Large intestine (tissue), 3 donors: ENCODE data around the gene PCNX2. TPM values are rescaled to one million over a fixed set of nuclear protein-coding genes. Genes with fewer than 3 reads are reported as not detected.
A peak's percentile ranks its signal among the peaks of the same experiment; 100 is the strongest.
"Not testable (repeated sequence)": the region's sequence is repeated elsewhere in the genome, so short reads cannot be mapped to it uniquely, and the experiment has no call there.

ENCODE experiments used
- DNase-seq, 2 donors: peaks; one replicate each; pipeline versions ENCODE4 v3.0.0 to v3.0.0-alpha.2; 2013
- H3K27ac ChIP-seq: one replicate; pipeline ENCODE4 v1.5.1; 2013; ENCODE audit warnings: low read length
- H3K27me3 ChIP-seq: 2 replicates; pipeline ENCODE4 v1.6.1; 2013; ENCODE audit warnings: low read length; ENCODE audit not compliant: control insufficient read depth, insufficient read depth
- H3K36me3 ChIP-seq: 2 replicates; pipeline ENCODE4 v1.6.1; 2013; ENCODE audit warnings: low read length; ENCODE audit not compliant: control insufficient read depth, insufficient read depth
- H3K4me1 ChIP-seq: one replicate; pipeline ENCODE4 v1.6.1; 2013; ENCODE audit warnings: low read length; ENCODE audit not compliant: control insufficient read depth, insufficient read depth
- H3K4me3 ChIP-seq: one replicate; pipeline ENCODE4 v1.5.1; 2013; ENCODE audit warnings: low read length
- H3K9me3 ChIP-seq: one replicate; pipeline ENCODE4 v1.6.1; 2013; ENCODE audit warnings: mild to moderate bottlenecking, low read depth, low read length, moderate library complexity; ENCODE audit not compliant: control insufficient read depth
- WGBS: methylation state at CpG from one replicate; pipeline ENCODE4 v1.1.5; 2013; ENCODE audit warnings: low lambda C conversion rate; ENCODE audit not compliant: insufficient coverage; 5-methylcytosine and 5-hydroxymethylcytosine counted together
- polyA plus RNA-seq: library from polyadenylated mRNA; unstranded; fragments of 120-200 nt; gene quantifications from one replicate; pipeline ENCODE4 v1.2.1, GENCODE V29; 2013

Gene PCNX2
- polyA plus RNA-seq, 1 donor, result 6.9 TPM

DNA sequence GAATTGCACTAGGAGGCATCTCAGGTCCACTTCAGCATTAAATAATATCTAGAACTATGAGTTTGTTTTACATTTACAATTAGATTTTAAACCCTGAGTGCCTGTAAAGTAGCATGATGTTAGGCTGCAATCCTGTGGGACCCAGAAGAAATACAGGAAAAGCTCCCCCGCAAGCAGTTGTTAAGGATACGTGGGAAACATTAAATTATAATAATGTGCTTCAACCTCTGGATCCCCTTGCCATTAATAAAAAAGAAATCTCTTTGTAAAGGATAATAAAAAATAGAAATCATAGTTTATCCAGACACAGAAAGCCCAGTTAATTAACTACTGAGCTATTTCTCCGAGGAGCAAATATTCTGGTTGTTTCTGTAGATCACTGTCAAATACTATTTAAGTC, 106.0 kb downstream of the PCNX2 start:
- 100% methylated on average over 1 of the region's 3 CpGs for WGBS
- no peak for DNase-seq
- Histone ChIP-seq H3K36me3 (no peaks in the 10 kb centered on the region), H3K4me1 (no peaks in the 10 kb centered on the region), H3K9me3 (peaks cover 4% of the 10 kb centered on the region), H3K27ac (no peak overlapping the region), H3K27me3 (no peaks in the 10 kb centered on the region), H3K4me3 (no peak overlapping the region)

DNA sequence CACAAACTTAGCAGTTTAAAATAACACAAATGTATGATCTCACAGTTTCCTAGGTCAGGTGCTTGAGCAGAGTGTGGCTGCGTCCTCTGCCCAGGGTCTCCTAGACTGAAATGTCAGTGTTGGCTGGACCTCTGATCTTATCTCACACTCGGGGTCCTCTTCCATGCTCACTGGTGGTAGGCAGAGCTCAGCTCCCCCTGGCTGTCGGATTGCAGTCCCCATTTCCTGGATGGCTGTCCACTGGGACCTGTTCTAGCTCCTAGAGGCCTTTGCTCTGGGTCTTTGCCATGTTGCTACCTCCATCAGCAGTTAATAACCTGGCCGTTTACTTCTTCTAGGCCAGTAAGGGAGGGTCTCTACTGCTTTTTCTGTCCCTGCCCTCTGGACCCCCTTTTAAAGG, 107.5 kb downstream of the PCNX2 start:
- WGBS, result no CpG with 5 or more reads among the region's 4 CpGs
- DNase-seq, result no peak
- Histone ChIP-seq H3K4me1 (no peaks in the 10 kb centered on the region), H3K9me3 (no peaks in the 10 kb centered on the region), H3K27ac (no peak overlapping the region), H3K4me3 (no peak overlapping the region), H3K27me3 (no peaks in the 10 kb centered on the region), H3K36me3 (no peaks in the 10 kb centered on the region)

- no peaks in the 10 kb centered on the region for H3K27me3 ChIP-seq
- no peaks in the 10 kb centered on the region for H3K9me3 ChIP-seq
- no peak for DNase-seq
- no peaks in the 10 kb centered on the region for H3K4me1 ChIP-seq
- H3K27ac ChIP-seq, result no peak overlapping the region
- no peaks in the 10 kb centered on the region for H3K36me3 ChIP-seq
- no peak overlapping the region for H3K4me3 ChIP-seq
- 100% methylated on average over 1 of the region's 8 CpGs for WGBS
Measured at GRCh38 chr1:233183226-233184020, 112.1 kb downstream of the PCNX2 start.

DNA sequence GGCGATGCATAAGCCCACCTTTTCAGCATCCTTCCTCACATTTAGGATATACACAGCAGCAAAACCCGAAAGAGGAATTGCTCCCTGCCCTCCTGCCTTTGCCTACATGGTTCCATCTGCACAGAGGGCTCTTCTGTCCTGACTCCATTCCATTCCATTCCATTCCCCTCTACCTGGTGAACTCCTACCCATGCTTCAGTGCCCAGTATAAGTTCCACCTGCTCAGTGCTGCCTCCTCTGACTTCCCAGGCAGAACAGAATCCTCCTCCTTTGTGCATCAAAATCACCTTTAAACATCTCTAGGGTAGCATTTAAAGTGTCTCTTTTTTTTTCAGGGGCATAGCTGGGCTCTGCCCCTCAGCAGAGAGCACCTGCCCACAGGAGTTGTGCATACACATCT, 112.9 kb downstream of the PCNX2 start:
- Histone ChIP-seq H3K9me3 (no peaks in the 10 kb centered on the region), H3K27ac (no peak overlapping the region), H3K4me3 (no peak overlapping the region), H3K4me1 (no peaks in the 10 kb centered on the region), H3K27me3 (no peaks in the 10 kb centered on the region), H3K36me3 (peaks cover 2% of the 10 kb centered on the region)
- WGBS, result no CpG with 5 or more reads among the region's 2 CpGs
- no peak for DNase-seq

DNA sequence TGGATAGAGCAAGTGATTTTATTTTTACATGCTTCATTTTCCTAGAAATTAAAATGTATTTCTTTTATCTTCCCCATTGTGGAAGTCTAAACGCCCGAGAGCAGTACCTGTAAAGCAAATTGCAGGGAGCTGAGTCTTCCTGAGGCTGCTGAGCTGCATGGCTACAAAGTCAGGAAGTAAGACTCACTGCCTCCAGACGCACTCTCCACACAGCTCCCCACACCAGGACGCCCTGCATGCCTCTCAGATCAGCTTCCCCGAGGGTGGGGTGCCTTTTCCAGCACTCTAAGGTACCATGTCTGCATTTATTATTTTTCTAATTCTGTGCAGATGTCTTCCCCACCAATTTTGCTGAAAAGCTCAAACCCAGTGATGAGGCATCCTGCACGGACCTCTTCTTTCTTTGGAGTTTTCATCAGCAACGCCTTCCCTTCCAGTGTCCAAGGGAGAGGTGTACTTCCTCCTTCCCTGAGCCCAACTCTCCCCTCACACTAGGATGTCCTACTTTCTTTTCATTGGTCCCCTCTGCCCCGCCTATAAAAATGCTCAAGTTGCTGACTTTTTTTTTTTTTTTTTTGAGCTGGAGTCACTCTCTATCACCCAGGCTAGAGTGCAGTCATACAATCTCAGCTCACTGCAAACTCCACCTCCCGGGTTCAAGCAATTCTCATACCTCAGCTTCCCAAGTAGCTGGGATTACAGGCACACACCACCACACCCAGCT, 114.7 kb downstream of the PCNX2 start:
- H3K27ac ChIP-seq, result no peak overlapping the region
- WGBS, result 100% methylated on average over 3 of the region's 9 CpGs
- DNase-seq, result no peak
- H3K4me1 ChIP-seq, result no peaks in the 10 kb centered on the region
- no peaks in the 10 kb centered on the region for H3K27me3 ChIP-seq
- H3K4me3 ChIP-seq, result no peak overlapping the region
- H3K36me3 ChIP-seq, result peaks cover 8% of the 10 kb centered on the region
- H3K9me3 ChIP-seq, result no peaks in the 10 kb centered on the region

GRCh38 chr1:233179638-233180037, 115.9 kb downstream of the PCNX2 start:
- H3K27ac ChIP-seq, H3K4me1 ChIP-seq, H3K27me3 ChIP-seq, H3K9me3 ChIP-seq, DNase-seq, H3K4me3 ChIP-seq, H3K36me3 ChIP-seq: not testable (repeated sequence)
- WGBS, result no CpG with 5 or more reads among the region's 1 CpG

DNA sequence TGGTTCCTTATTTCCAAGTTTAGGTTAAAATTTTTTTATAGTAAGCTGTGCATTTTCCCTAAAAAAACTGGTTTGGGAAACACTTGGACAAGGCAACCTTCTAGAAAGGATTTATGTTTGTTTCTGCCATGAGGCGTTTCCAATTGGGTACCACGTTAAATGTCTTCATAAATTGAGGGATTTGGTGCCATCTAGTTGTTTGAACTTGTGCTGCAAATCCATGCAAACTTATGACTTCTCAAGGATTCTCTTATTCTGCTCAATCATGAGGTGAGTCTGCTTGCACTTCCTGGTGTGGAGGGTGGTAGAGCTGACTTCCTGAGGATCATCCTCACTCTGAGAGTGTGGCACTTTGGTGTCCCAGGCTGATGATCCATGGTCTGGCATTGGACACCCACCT, 123.3 kb downstream of the PCNX2 start:
- Histone ChIP-seq H3K4me3 (no peak overlapping the region), H3K4me1 (no peaks in the 10 kb centered on the region), H3K9me3 (no peaks in the 10 kb centered on the region), H3K36me3 (peaks cover 3% of the 10 kb centered on the region), H3K27ac (no peak overlapping the region), H3K27me3 (no peaks in the 10 kb centered on the region)
- peak in 1 of 2 donors; percentile 2 for DNase-seq
- whole genome bisulfite sequencing, result no CpG with 5 or more reads among the region's 2 CpGs

GRCh38 chr1:233170741-233171140, 124.8 kb downstream of the PCNX2 start:
- no peak for DNase-seq
- H3K27me3 ChIP-seq, result no peaks in the 10 kb centered on the region
- H3K4me1 ChIP-seq, result no peaks in the 10 kb centered on the region
- WGBS, result 98% methylated on average over 6 of the region's 9 CpGs
- no peak overlapping the region for H3K27ac ChIP-seq
- H3K4me3 ChIP-seq, result no peak overlapping the region
- H3K36me3 ChIP-seq, result no peaks in the 10 kb centered on the region
- no peaks in the 10 kb centered on the region for H3K9me3 ChIP-seq

- DNase-seq, result no peak
- H3K36me3 ChIP-seq, result no peaks in the 10 kb centered on the region
- no peaks in the 10 kb centered on the region for H3K4me1 ChIP-seq
- H3K4me3 ChIP-seq, result no peak overlapping the region
- H3K27ac ChIP-seq, result no peak overlapping the region
- no peaks in the 10 kb centered on the region for H3K27me3 ChIP-seq
- WGBS, result no CpG with 5 or more reads among the region's 1 CpG
- H3K9me3 ChIP-seq, result no peaks in the 10 kb centered on the region
Measured at GRCh38 chr1:233168384-233168783, 127.1 kb downstream of the PCNX2 start.

DNA sequence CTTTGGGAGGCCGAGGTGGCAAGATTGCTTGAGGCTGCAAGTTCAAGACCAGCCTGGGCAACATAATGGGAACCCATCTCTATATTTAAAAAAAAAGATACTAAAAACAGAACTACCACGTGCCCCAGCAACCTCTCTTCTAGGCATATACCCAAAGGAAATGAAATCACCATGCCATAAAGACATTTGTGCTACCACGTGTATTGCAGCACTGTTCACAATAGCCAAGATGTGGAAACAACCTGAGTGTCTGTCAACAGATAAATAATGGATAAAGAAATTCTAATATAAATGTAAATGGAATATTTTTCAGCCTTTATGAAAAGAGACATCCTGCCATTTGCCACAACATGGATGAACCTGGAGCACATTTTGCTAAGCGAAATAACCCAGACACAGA, 128.6 kb downstream of the PCNX2 start:
- H3K4me1 ChIP-seq, result no peaks in the 10 kb centered on the region
- H3K36me3 ChIP-seq, result no peaks in the 10 kb centered on the region
- no peak overlapping the region for H3K4me3 ChIP-seq
- WGBS, result 100% methylated on average over 1 of the region's 4 CpGs
- DNase-seq, result no peak
- H3K27me3 ChIP-seq, result no peaks in the 10 kb centered on the region
- H3K9me3 ChIP-seq, result no peaks in the 10 kb centered on the region
- H3K27ac ChIP-seq, result no peak overlapping the region
